Mesodermal cell (in vitro differentiated cells): ENCODE results near the gene PTPRF.

Source experiments
- H3K27ac ChIP-seq: 2 replicates; pipeline ENCODE4 v1.7.0; 2013; ENCODE audit warnings: mild to moderate bottlenecking, low read depth, low read length, moderate library complexity; ENCODE audit not compliant: severe bottlenecking
- H3K36me3 ChIP-seq: 2 replicates; pipeline ENCODE4 v1.7.1; 2013; ENCODE audit warnings: mild to moderate bottlenecking, low read length, moderate library complexity; ENCODE audit not compliant: control insufficient read depth, insufficient read depth
- H3K4me1 ChIP-seq: one replicate; pipeline ENCODE4 v1.7.1; 2013; ENCODE audit warnings: mild to moderate bottlenecking, low read length; ENCODE audit not compliant: insufficient read depth, control insufficient read depth, poor library complexity, severe bottlenecking
- H3K4me3 ChIP-seq: 2 replicates; pipeline ENCODE4 v1.7.0; 2013; ENCODE audit warnings: low read length, control low read depth, mild to moderate bottlenecking; ENCODE audit not compliant: insufficient read depth, poor library complexity, severe bottlenecking; ENCODE audit errors: extremely low read depth
- H3K9me3 ChIP-seq: 2 replicates; pipeline ENCODE4 v1.7.1; 2013; ENCODE audit warnings: mild to moderate bottlenecking, low read length, moderate library complexity; ENCODE audit not compliant: control insufficient read depth
- WGBS, 2 experiments: methylation state at CpG; one replicate each; pipeline ENCODE4 v1.1.5; 2013; ENCODE audit warnings: missing lambda C conversion rate in 2 of 2; ENCODE audit not compliant: insufficient coverage in 2 of 2; 5-methylcytosine and 5-hydroxymethylcytosine counted together

Gene PTPRF

DNA sequence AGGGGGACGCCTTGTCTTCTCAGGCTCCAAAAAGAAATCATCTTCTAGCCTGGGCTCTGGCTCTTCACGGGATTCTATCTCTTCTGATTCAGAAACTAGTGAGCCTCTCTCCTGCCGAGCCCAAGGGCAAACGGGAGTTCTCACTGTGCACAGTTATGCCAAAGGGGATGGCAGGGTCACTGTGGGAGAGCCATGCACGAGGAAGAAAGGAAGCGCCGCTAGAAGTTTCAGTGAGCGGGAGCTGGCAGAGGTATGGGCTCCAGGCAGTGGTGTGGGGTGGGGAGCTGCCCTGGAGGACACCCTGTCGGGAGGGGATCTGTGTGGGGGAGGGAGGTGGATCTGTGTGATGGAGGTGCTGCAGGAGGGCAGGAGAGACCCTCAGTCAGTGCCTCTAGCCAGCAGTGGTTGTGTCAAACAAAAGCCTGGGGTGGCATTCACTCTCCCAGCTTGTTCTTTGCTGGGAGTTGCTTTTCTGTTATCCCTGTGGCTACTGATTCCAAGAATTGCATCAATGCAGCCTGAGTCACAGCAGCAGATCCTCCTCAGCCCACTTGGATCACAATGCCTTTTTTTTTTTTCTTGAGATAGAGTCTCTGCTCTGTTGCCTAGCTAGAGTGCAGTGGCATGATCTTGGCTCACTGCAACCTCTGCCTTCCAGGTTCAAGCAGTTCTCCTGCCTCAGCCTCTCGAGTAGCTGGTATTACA is 141.1 kb downstream of the PTPRF start:
- no peak overlapping the region for H3K4me3 ChIP-seq
- H3K4me1 ChIP-seq: peaks cover 19% of the 10 kb centered on the region
- WGBS, 2 experiments: 93 to 95% methylated on average over 5 to 9 of the region's 10 CpGs
- no peak overlapping the region for H3K27ac ChIP-seq
- no peaks in the 10 kb centered on the region for H3K9me3 ChIP-seq
- H3K36me3 ChIP-seq: peaks cover 95% of the 10 kb centered on the region

DNA sequence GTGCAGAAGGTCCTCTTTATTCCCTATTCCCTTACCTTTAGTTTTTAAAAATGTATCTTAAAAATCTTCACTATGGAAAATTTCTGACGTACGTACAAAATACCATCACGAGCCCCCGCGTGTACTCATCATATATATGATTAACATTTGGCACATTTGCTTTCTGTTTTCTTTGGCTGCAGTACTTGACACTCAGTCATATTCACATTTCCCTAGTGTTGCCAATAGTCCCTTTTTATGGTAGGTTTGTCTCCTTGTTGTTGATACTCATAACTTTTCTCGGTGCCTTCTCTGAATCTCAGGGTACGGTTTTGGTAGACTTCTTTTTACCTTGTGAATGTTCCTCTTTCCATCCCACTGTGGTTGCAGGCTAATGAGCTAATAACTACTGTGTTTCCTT is 142.6 kb downstream of the PTPRF start:
- WGBS, 2 experiments: 100% methylated on average over 1 to 7 of the region's 7 CpGs
- Histone ChIP-seq H3K27ac (no peak overlapping the region), H3K36me3 (peaks cover 92% of the 10 kb centered on the region), H3K9me3 (no peaks in the 10 kb centered on the region), H3K4me1 (peaks cover 16% of the 10 kb centered on the region), H3K4me3 (no peak overlapping the region)
